Right cardiac atrium (tissue), 5 donors: ENCODE results near the gene AP5S1. TPM values are rescaled to one million over a fixed set of nuclear protein-coding genes. Genes with fewer than 3 reads are reported as not detected.

ENCODE experiments used
- ATAC-seq, 2 donors: fragments of 200-7000 bp; cut with Tn5 transposase; one replicate each; pipeline versions ENCODE4 v1.8.0 to v1.9.1; 2020; ENCODE audit warnings: moderate library complexity in 2 of 2, mild to moderate bottlenecking in 1 of 2
- DNase-seq, 3 donors: peaks; one replicate each; pipeline ENCODE4 v3.0.0-alpha.2; 2020
- H3K27ac ChIP-seq: one replicate; pipeline ENCODE4 v1.5.1; 2013; ENCODE audit warnings: mild to moderate bottlenecking, low read length, control low read depth, moderate library complexity
- H3K27me3 ChIP-seq: one replicate; pipeline ENCODE4 v1.6.1; 2013; ENCODE audit not compliant: control insufficient read depth, insufficient read depth
- H3K4me1 ChIP-seq: one replicate; pipeline ENCODE4 v1.6.1; 2013; ENCODE audit warnings: low read length; ENCODE audit not compliant: control insufficient read depth, insufficient read depth
- H3K4me3 ChIP-seq: one replicate; pipeline ENCODE4 v1.5.1; 2013; ENCODE audit warnings: low read length, control low read depth
- H3K9me3 ChIP-seq: one replicate; pipeline ENCODE4 v1.6.1; 2013; ENCODE audit warnings: low read length; ENCODE audit not compliant: control insufficient read depth
- WGBS: extraction: QIAGEN DNeasy Blood & Tissue Kit; methylation state at CpG from one replicate; pipeline ENCODE4 v1.1.7; 2013; 5-methylcytosine and 5-hydroxymethylcytosine counted together
- intact Hi-C, 4 donors: fragments of 100-400 bp; cut with DNase I; formaldehyde crosslinking; loops; one replicate each; pipeline versions ENCODE4 v1.11.0 to v1.14.0; 2022 to 2023
- polyA plus RNA-seq: library from polyadenylated mRNA; stranded (reverse); fragments of 200-250 nt; gene quantifications from one replicate; pipeline ENCODE4 v1.2.3, GENCODE V29; 2013
- total RNA-seq, 4 donors: library from RNA; stranded (reverse); fragmentation: NEBNext Ultra II Directional; extraction: Animal tissue kit (Norgen Biotek cat#: 25700); gene quantifications; one replicate each; pipeline ENCODE4 v1.2.1, GENCODE V29; 2021
- donor health status: healthy with polysubstance abuse.
- donor health status: DM: no; HTN: yes; CAD: no.
- donor health status: DM: no; HTN: no; CAD: no.
- donor health status: DM: no; HTN: yes; CAD: no; lungs with severe emphysema.
- donor health status: DM: yes; HTN: yes; CAD: no.

The AP5S1 gene
- total and polyA plus RNA-seq, 5 donors: 12.3 to 17.2 (median 12.6) TPM

DNA sequence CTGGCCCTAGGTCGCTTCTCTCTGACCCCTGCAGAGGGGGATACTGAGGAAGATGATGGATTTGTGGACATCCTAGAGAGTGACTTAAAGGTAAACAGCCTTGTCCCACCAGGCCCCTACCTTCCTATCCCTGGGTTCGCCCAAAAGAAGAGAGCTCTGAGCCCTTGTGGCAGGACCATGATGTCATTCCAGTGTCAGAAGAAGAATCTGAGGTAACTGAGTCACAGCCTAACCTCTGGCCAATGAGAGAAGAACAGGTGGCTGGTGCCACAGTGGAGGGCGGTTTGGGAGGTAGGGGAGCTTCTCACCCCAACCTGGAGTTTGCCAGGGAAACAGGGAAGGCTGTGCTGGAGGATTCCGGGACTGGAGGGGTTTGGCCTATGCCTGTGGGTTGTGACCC, 19.0 kb upstream of the AP5S1 start:
- no peak for ATAC-seq
- WGBS: 96% methylated on average over 4 of the region's 4 CpGs
- no peak overlapping the region for H3K27ac ChIP-seq
- no peaks in the 10 kb centered on the region for H3K4me1 ChIP-seq
- no peaks in the 10 kb centered on the region for H3K27me3 ChIP-seq
- H3K9me3 ChIP-seq: no peaks in the 10 kb centered on the region
- intact Hi-C loops: no loop called here
- DNase-seq: peak in 1 of 3 donors; percentile 26
- H3K4me3 ChIP-seq: no peak overlapping the region

DNA sequence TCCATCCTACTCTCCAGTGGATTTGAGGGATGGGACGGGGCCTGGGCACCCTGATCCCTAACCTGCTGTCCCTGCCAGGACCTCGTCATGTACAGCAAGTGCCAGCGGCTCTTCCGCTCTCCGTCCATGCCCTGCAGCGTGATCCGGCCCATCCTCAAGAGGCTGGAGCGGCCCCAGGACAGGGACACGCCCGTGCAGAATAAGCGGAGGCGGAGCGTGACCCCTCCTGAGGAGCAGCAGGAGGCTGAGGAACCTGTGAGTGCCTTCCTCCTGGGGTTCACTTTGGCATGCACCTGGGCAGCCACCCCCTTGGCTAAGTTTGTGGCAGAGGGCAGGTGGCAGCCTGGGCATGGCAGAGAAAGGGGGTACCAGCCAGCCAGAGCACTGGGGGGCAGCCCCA, 18.5 kb upstream of the AP5S1 start:
- ATAC-seq (no peak), DNase-seq (peak; percentile 11 to 48 (median 47))
- Histone ChIP-seq H3K9me3 (no peaks in the 10 kb centered on the region), H3K27ac (no peak overlapping the region), H3K27me3 (no peaks in the 10 kb centered on the region), H3K4me3 (no peak overlapping the region), H3K4me1 (no peaks in the 10 kb centered on the region)
- intact Hi-C loops: no loop called here
- 95% methylated on average over 13 of the region's 13 CpGs for WGBS

DNA sequence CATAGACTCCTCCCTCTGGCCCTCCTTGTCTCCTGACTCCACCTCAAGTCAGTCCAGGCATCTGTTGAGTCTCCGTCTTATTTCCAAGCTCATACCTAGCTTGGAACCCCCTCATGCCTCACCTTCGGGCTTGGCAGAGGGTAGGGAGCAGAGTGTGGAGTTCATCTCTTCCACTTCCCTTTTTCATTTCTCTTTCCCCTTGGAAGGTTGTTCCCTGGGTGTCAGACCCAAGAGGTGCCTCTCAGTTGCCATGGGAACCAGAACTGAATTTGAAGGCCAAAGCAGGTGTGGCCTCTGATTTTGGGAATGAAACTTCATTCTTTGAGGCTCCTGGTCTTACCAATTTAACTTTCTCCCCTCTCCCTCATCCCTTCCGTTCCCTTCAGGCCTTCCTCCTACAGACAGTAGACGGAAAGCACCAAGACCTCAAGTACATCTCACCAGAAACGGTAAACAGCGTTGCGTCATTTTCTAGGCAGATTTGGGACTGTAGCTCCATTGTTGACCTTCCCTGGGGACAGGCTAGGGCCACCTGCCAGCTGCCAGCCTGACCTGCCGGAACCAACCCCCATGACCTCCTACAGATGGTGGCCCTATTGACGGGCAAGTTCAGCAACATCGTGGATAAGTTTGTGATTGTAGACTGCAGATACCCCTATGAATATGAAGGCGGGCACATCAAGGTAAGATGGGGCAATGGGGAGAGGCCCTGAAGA, 17.7 kb upstream of the AP5S1 start:
- H3K4me1 ChIP-seq: peaks cover 7% of the 10 kb centered on the region
- H3K27me3 ChIP-seq: no peaks in the 10 kb centered on the region
- no peak overlapping the region for H3K4me3 ChIP-seq
- intact Hi-C loops: no loop called here
- no peak overlapping the region for H3K27ac ChIP-seq
- DNase-seq (no peak), ATAC-seq (no peak)
- 92% methylated on average over 11 of the region's 11 CpGs for WGBS
- no peaks in the 10 kb centered on the region for H3K9me3 ChIP-seq

DNA sequence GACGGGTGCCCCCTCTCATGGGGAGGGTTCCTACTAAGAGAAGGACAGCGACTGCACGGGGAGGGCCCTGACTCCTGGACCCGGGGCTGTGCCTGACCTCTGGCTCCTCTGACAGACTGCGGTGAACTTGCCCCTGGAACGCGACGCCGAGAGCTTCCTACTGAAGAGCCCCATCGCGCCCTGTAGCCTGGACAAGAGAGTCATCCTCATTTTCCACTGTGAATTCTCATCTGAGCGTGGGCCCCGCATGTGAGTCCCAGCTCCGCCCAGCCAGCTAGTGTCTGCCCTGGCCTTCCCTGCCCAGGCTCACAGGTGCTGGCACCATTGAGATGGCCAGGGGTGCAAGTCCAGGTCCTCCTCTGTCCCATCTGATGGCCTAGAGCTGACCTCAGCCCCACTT, 17.1 kb upstream of the AP5S1 start:
- ATAC-seq: no peak
- intact Hi-C loops: no loop called here
- peaks cover 10% of the 10 kb centered on the region for H3K4me1 ChIP-seq
- 95% methylated on average over 14 of the region's 14 CpGs for WGBS
- DNase-seq: no peak
- no peak overlapping the region for H3K4me3 ChIP-seq
- no peak overlapping the region for H3K27ac ChIP-seq
- no peaks in the 10 kb centered on the region for H3K9me3 ChIP-seq
- no peaks in the 10 kb centered on the region for H3K27me3 ChIP-seq

DNA sequence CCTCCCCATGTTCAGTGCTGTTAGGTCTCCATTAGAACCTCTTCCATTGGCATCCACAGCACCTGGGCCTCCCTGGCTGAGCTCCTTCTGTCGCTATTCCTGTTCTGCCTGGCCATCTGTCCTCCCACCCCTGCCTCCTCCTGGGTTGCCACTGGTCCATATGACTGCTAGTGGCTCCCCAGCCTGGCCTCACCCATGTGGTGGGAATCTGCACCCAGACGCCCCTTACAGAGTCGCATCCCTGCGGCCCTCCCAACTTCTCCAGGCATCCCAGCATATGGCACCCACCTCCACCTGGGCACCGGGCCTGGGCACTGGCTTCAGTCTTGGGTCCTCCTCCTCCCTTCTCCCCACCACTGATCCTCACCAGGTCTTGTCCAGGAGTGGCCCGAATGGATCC, 16.5 kb upstream of the AP5S1 start:
- ATAC-seq (no peak), DNase-seq (no peak)
- H3K4me3 ChIP-seq: no peak overlapping the region
- no peaks in the 10 kb centered on the region for H3K27me3 ChIP-seq
- peaks cover 10% of the 10 kb centered on the region for H3K4me1 ChIP-seq
- intact Hi-C loops: no loop called here
- WGBS: 95% methylated on average over 6 of the region's 6 CpGs
- no peak overlapping the region for H3K27ac ChIP-seq
- no peaks in the 10 kb centered on the region for H3K9me3 ChIP-seq

DNA sequence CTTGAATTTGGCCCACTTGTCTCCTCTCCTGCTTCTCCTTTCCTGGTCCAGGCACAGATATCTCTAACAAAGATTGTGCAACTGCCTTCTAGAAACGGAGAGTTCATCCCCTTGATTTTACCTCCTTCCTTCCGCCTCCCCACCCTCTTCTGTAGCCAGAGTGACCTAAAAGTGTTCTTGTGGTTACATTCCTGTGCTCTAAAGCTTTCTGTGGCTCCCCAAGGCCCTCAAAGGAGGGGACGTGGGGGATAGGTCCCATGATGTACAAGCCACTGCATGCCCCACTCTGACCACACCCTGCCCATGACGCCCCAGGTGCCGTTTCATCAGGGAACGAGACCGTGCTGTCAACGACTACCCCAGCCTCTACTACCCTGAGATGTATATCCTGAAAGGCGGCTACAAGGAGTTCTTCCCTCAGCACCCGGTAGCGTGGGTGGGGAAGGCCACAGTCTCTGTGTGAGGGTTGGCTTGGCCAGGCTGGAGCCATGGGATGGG, 16.0 kb upstream of the AP5S1 start:
- Histone ChIP-seq H3K4me1 (peaks cover 10% of the 10 kb centered on the region), H3K9me3 (no peaks in the 10 kb centered on the region), H3K27ac (no peak overlapping the region), H3K27me3 (no peaks in the 10 kb centered on the region), H3K4me3 (no peak overlapping the region)
- DNase-seq (no peak), ATAC-seq (no peak)
- WGBS: 82% methylated on average over 11 of the region's 11 CpGs
- intact Hi-C loops: no loop called here

DNA sequence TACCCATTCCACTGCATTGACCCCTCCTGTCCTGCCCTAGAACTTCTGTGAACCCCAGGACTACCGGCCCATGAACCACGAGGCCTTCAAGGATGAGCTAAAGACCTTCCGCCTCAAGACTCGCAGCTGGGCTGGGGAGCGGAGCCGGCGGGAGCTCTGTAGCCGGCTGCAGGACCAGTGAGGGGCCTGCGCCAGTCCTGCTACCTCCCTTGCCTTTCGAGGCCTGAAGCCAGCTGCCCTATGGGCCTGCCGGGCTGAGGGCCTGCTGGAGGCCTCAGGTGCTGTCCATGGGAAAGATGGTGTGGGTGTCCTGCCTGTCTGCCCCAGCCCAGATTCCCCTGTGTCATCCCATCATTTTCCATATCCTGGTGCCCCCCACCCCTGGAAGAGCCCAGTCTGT, 15.6 kb upstream of the AP5S1 start:
- DNase-seq (peak in 1 of 3 donors; percentile 12), ATAC-seq (no peak)
- intact Hi-C loops: no loop called here
- Histone ChIP-seq H3K27ac (no peak overlapping the region), H3K4me3 (no peak overlapping the region), H3K4me1 (peaks cover 10% of the 10 kb centered on the region), H3K9me3 (no peaks in the 10 kb centered on the region), H3K27me3 (no peaks in the 10 kb centered on the region)
- 94% methylated on average over 11 of the region's 11 CpGs for WGBS

DNA sequence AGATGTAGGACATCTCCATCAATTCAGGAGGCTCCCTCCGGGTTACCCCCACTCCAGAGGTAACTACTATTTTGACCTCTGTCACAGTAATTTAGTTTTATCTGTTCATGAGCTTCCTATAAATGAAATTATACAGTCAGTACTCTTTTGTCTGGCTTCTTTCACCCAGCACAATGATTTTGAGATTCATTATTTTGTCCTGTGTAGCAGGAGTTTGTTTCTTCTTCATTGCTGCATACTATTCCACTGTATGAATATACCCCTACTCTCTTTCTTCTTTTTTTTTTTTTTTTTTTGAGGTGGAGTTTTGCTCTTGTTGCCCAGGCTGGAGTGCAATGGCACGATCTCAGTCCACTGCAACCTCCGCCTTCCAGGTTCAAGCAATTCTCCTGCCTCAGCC, 11.8 kb upstream of the AP5S1 start:
- H3K9me3 ChIP-seq: no peaks in the 10 kb centered on the region
- no peak overlapping the region for H3K4me3 ChIP-seq
- no peaks in the 10 kb centered on the region for H3K27me3 ChIP-seq
- no peak for DNase-seq
- peaks cover 14% of the 10 kb centered on the region for H3K4me1 ChIP-seq
- peak overlapping the region; percentile 99 for H3K27ac ChIP-seq
- ATAC-seq: no peak
- WGBS: 89% methylated on average over 3 of the region's 3 CpGs
- intact Hi-C loops: no loop called here

DNA sequence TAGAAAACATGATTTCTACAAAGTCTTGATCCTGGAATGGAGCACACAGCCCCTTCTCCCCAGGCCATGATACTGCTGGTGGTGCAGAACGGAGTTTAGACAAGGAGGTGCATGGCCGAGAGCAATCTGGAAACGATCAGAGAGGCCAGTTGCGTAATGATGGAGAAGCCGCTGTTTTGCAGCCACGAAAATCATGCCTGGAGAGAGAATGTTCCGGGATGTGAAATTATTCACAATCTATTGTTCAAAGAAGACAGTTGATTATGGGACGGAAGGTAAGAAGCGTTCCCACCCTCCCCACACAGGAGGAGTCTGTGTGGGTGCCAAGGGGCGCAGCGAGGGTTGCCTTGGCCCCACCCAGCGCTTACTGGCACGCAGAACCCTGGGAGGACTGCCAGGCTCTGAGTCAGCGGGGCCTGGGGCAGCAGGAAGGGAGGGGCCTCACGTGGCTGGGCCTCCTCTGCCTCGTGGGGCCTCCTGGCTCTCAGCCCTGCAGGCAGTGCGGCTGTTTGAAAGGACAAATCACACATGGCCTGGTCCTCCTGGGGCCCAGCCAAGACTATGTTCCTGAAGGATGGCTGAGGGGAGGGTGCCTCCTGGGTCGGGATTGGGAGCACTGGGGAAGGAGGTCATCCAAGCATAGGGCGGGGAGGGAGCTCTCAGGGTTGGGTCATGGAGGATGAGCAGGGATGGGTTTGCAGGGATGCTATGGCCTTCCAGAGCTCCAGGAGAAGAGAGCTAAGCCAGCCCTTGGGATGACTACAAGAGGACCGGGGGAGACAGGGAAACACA, 8.7 kb upstream of the AP5S1 start:
- Histone ChIP-seq H3K4me3 (peak overlapping the region; percentile 27), H3K9me3 (no peaks in the 10 kb centered on the region), H3K27me3 (no peaks in the 10 kb centered on the region), H3K27ac (peak overlapping the region; percentile 92), H3K4me1 (peaks cover 14% of the 10 kb centered on the region)
- peak; percentile 91 to 92 for ATAC-seq
- intact Hi-C loops: no loop called here
- peak; percentile 98 to 100 (median 100) for DNase-seq
- 2% methylated on average over 20 of the region's 20 CpGs for WGBS

DNA sequence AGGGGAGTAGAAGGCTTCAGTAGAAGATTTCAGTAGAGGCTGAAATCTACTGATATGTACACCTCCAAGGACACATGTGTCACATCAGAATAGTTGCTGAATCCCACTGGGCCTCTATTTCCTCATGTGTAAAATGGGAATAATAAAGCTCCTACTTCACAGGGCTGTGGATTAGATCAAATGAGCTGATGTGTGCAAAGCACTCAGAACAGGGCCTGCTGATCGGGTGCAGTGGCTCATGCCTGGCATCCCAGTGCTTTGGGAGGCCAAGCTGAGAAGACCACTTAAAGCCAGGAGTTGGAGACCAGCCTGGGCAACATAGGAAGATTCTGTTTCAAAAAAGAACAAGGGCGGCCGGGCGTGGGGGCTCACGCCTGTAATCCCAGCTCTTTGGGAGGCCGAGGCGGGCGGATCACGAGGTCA, 8.1 kb upstream of the AP5S1 start:
- intact Hi-C loops: no loop called here
- WGBS: 94% methylated on average over 9 of the region's 9 CpGs
- Histone ChIP-seq H3K27ac (peak overlapping the region; percentile 59), H3K27me3 (no peaks in the 10 kb centered on the region), H3K4me3 (no peak overlapping the region), H3K4me1 (peaks cover 11% of the 10 kb centered on the region), H3K9me3 (no peaks in the 10 kb centered on the region)
- ATAC-seq (no peak), DNase-seq (no peak)
